ENCODE measurements around the gene AP5S1. TPM values are rescaled to one million over a fixed set of nuclear protein-coding genes. Genes with fewer than 3 reads are reported as not detected.

The AP5S1 gene
- total RNA-seq, 1 donor from 2014 or later = 6.1 TPM

- H3K27me3 ChIP-seq = no peaks in the 10 kb centered on the region
- H3K27ac ChIP-seq = no peak overlapping the region
- peaks cover 4 to 71% of the 10 kb centered on the region in 2 donors for H3K36me3 ChIP-seq
- H3K9me3 ChIP-seq = no peaks in the 10 kb centered on the region
- no peak overlapping the region for H3K4me3 ChIP-seq
- H3K4me1 ChIP-seq = no peaks in the 10 kb centered on the region
- no peak for DNase-seq (ENCODE audit: extremely low spot score in 2 of 2)
- no peak for TF ChIP-seq CTCF (IDR thresholded peaks at IDR 0.05)
- no peak for TF ChIP-seq POLR2AphosphoS5 (IDR thresholded peaks at IDR 0.05; ENCODE audit: insufficient read depth in 1 of 2, low read depth in 1 of 2)
- TF ChIP-seq POLR2A (IDR thresholded peaks at IDR 0.05) = no peak
- intact Hi-C loops (cut with DNase I) = no loop called here
Measured at GRCh38 chr20:3865152-3865886, 45.0 kb downstream of the AP5S1 start.

- Histone ChIP-seq H3K27ac (no peak overlapping the region), H3K27me3 (no peaks in the 10 kb centered on the region), H3K4me1 (no peaks in the 10 kb centered on the region), H3K4me3 (no peak overlapping the region), H3K9me3 (no peaks in the 10 kb centered on the region), H3K36me3 (peaks cover 4 to 65% of the 10 kb centered on the region in 2 donors)
- intact Hi-C loops (cut with DNase I) = no loop called here
- no peak for DNase-seq (ENCODE audit: extremely low spot score in 2 of 2)
- no peak for TF ChIP-seq POLR2AphosphoS5 (IDR thresholded peaks at IDR 0.05; ENCODE audit: insufficient read depth in 1 of 2, low read depth in 1 of 2)
- no peak for TF ChIP-seq POLR2A (IDR thresholded peaks at IDR 0.05)
- TF ChIP-seq CTCF (IDR thresholded peaks at IDR 0.05) = no peak
Measured at GRCh38 chr20:3865887-3866407, 45.6 kb downstream of the AP5S1 start.

- peaks cover 4% of the 10 kb centered on the region for H3K4me1 ChIP-seq
- H3K36me3 ChIP-seq = peaks cover 4 to 60% of the 10 kb centered on the region in 2 donors
- H3K27ac ChIP-seq = no peak overlapping the region
- H3K4me3 ChIP-seq = no peak overlapping the region
- DNase-seq (ENCODE audit: extremely low spot score in 2 of 2) = no peak
- TF ChIP-seq CTCF (IDR thresholded peaks at IDR 0.05) (no peak), POLR2AphosphoS5 (IDR thresholded peaks at IDR 0.05; ENCODE audit: insufficient read depth in 1 of 2, low read depth in 1 of 2) (no peak), POLR2A (IDR thresholded peaks at IDR 0.05) (no peak)
- intact Hi-C loops (cut with DNase I) = no loop called here
- H3K9me3 ChIP-seq = no peaks in the 10 kb centered on the region
- H3K27me3 ChIP-seq = no peaks in the 10 kb centered on the region
Measured at GRCh38 chr20:3866464-3866863, 46.1 kb downstream of the AP5S1 start.

- intact Hi-C loops (cut with DNase I) = no loop called here
- Histone ChIP-seq H3K4me3 (no peak overlapping the region), H3K36me3 (peaks cover 4 to 46% of the 10 kb centered on the region in 2 donors), H3K4me1 (peaks cover 6% of the 10 kb centered on the region), H3K9me3 (no peaks in the 10 kb centered on the region), H3K27me3 (no peaks in the 10 kb centered on the region), H3K27ac (no peak overlapping the region)
- TF ChIP-seq POLR2AphosphoS5 (IDR thresholded peaks at IDR 0.05; ENCODE audit: insufficient read depth in 1 of 2, low read depth in 1 of 2) = no peak
- DNase-seq (ENCODE audit: extremely low spot score in 2 of 2) = no peak
Measured at GRCh38 chr20:3867802-3868201, 47.5 kb downstream of the AP5S1 start.

- no peak overlapping the region for H3K4me3 ChIP-seq
- intact Hi-C loops (cut with DNase I) = no loop called here
- H3K27ac ChIP-seq = no peak overlapping the region
- H3K9me3 ChIP-seq = no peaks in the 10 kb centered on the region
- H3K36me3 ChIP-seq = peaks cover 0 to 37% of the 10 kb centered on the region in 2 donors
- no peak for DNase-seq (ENCODE audit: extremely low spot score in 2 of 2)
- H3K4me1 ChIP-seq = peaks cover 18% of the 10 kb centered on the region
- TF ChIP-seq POLR2A (IDR thresholded peaks at IDR 0.05) = no peak
- TF ChIP-seq POLR2AphosphoS5 (IDR thresholded peaks at IDR 0.05; ENCODE audit: insufficient read depth in 1 of 2, low read depth in 1 of 2) = no peak
- TF ChIP-seq CTCF (IDR thresholded peaks at IDR 0.05) = no peak
- no peaks in the 10 kb centered on the region for H3K27me3 ChIP-seq
Measured at GRCh38 chr20:3869839-3870634, 49.7 kb downstream of the AP5S1 start.

Measured in vagina (tissue), 2 donors.